ENCODE data around the gene CYB561D2. TPM values are rescaled to one million over a fixed set of nuclear protein-coding genes. Genes with fewer than 3 reads are reported as not detected.

CYB561D2 gene
- total RNA-seq, 1 experiment from 2014 or later = 19.3 TPM

DNA sequence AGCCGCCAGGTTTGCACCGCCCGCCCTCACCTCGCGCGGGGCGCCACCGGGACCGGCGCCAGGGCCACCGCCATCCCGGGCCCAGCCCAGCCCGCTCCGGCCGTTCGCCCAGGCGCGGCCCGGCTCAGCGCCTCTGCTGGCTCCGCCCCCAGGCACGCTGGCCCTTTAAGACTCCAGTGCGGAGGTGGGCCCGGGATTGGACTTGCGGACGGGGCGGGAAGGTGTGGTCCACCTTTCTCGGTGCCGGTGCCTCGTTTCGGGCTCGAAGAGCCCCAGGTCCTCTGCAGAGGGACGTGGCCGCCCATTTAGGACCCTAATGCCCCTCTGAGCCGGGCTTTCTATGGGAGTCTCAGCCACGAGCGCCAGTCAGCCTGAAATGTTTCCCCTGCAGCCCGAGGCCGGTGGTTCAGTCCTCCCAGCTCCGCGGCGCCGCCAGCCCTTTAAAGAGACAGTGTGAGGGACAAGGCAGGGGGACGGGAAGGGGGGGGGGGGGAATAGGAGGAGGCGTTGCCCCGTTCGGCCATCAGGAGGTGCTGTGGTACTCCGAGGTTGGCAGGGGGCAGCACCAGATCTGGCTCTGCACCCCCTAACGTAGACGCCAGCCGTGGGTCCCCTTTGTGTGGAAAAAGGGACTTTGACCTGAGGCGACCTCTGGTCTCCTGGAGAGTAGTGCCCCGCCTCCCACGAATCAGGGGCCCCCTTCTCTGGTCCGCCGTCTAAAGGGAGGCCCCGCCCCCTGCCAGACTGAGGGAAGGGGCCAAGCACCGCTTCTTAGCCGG lies 29.1 kb upstream of the CYB561D2 start:
- H3K27me3 ChIP-seq (ENCODE audit: insufficient read depth, low read depth) = no peaks in the 10 kb centered on the region
- peak overlapping the region; percentile 83 for H3K27ac ChIP-seq
- POLR2A ChIA-PET (ENCODE audit: unreplicated experiment) = interaction anchor here (0.7 to 1.0 kb wide), 2 partner anchors 22 to 29 kb away, joined by 5 to 7 read pairs; partner anchors contain the start of genes HYAL3 and NAA80
- H3K9me2 ChIP-seq (ENCODE audit: insufficient read depth) = no peaks in the 10 kb centered on the region
- H3K36me3 ChIP-seq (ENCODE audit: low read depth) = peaks cover 7% of the 10 kb centered on the region; the same call in 1 of the 2 replicates
- peak overlapping the region; percentile 91 for H3K4me2 ChIP-seq
- no TSS peak for BruUV-seq (replicated peaks)
- DNase-seq = peak; percentile 69 to 89
- CTCF ChIA-PET = interaction anchor here (0.5 to 1.1 kb wide), 6 partner anchors 18 to 1895 kb away, joined by 3 to 13 read pairs (median 4); partner anchors contain the start of gene HYAL1
- peaks cover 7% of the 10 kb centered on the region; the same call in 1 of the 2 replicates for H4K20me1 ChIP-seq (ENCODE audit: insufficient read depth)
- peak overlapping the region; percentile 69 for H3K4me3 ChIP-seq
- H3K4me1 ChIP-seq (replicated peaks; ENCODE audit: insufficient read depth) = peaks cover 31% of the 10 kb centered on the region
- H3K9me3 ChIP-seq (ENCODE audit: insufficient read depth, low read depth) = no peaks in the 10 kb centered on the region
- peaks cover 27% of the 10 kb centered on the region for H3K79me2 ChIP-seq (ENCODE audit: low read depth)
- intact Hi-C loops (cut with micrococcal nuclease; ENCODE audit: unreplicated experiment) = loop anchor here (1.0 kb wide), 1 partner anchor 29 kb away; the partner anchor contains the start of gene IFRD2
- TF ChIP-seq, protein P1, sequence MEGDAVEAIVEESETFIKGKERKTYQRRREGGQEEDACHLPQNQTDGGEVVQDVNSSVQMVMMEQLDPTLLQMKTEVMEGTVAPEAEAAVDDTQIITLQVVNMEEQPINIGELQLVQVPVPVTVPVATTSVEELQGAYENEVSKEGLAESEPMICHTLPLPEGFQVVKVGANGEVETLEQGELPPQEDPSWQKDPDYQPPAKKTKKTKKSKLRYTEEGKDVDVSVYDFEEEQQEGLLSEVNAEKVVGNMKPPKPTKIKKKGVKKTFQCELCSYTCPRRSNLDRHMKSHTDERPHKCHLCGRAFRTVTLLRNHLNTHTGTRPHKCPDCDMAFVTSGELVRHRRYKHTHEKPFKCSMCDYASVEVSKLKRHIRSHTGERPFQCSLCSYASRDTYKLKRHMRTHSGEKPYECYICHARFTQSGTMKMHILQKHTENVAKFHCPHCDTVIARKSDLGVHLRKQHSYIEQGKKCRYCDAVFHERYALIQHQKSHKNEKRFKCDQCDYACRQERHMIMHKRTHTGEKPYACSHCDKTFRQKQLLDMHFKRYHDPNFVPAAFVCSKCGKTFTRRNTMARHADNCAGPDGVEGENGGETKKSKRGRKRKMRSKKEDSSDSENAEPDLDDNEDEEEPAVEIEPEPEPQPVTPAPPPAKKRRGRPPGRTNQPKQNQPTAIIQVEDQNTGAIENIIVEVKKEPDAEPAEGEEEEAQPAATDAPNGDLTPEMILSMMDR (conservative IDR thresholded peaks at IDR 0.05) = peak; percentile 62
- no peak for TF ChIP-seq EZH2 (IDR thresholded peaks at IDR 0.05; ENCODE audit: low read depth)
- H3F3A ChIP-seq (ENCODE audit: insufficient read depth, low read depth) = peaks cover 28% of the 10 kb centered on the region
- H2AFZ ChIP-seq = peak overlapping the region; percentile 91

DNA sequence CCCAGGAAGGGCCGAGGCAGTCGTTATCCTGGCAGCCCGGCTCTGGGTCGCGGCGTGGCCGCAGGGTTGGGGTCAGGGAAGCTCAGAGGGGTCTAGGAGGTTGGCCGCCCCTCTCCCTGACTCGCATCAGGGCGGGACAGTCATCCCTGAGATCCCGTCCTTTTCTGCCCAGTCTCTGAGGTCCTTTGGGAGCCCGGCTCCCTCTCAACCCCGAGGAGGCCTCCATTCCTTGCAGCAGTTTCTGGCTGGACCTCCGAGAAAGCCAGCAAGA lies 28.6 kb upstream of the CYB561D2 start:
- Histone ChIP-seq H4K20me1 (ENCODE audit: insufficient read depth) (peaks cover 7% of the 10 kb centered on the region; the same call in 1 of the 2 replicates), H3K4me1 (replicated peaks; ENCODE audit: insufficient read depth) (peaks cover 29% of the 10 kb centered on the region), H3K36me3 (ENCODE audit: low read depth) (peaks cover 7% of the 10 kb centered on the region; the same call in 1 of the 2 replicates), H3K9me2 (ENCODE audit: insufficient read depth) (no peaks in the 10 kb centered on the region), H3K4me2 (peak overlapping the region; percentile 91; the same call in 1 of the 2 replicates), H3F3A (ENCODE audit: insufficient read depth, low read depth) (peaks cover 25% of the 10 kb centered on the region), H3K27ac (no peak overlapping the region), H3K9me3 (ENCODE audit: insufficient read depth, low read depth) (no peaks in the 10 kb centered on the region), H3K79me2 (ENCODE audit: low read depth) (peaks cover 33% of the 10 kb centered on the region), H3K4me3 (no peak overlapping the region), H2AFZ (no peak overlapping the region), H3K27me3 (ENCODE audit: insufficient read depth, low read depth) (no peaks in the 10 kb centered on the region)
- intact Hi-C loops (cut with micrococcal nuclease; ENCODE audit: unreplicated experiment) = no loop called here
- no peak for DNase-seq
- POLR2A ChIA-PET (ENCODE audit: unreplicated experiment) = no interaction called here
- TF ChIP-seq EZH2 (IDR thresholded peaks at IDR 0.05; ENCODE audit: low read depth) = no peak
- TF ChIP-seq, protein P1 (conservative IDR thresholded peaks at IDR 0.05) = 0 out of 2 replicates have a peak, but pooled peaks have one; percentile 12
- CTCF ChIA-PET = no interaction called here
- BruUV-seq (replicated peaks) = no TSS peak

DNA sequence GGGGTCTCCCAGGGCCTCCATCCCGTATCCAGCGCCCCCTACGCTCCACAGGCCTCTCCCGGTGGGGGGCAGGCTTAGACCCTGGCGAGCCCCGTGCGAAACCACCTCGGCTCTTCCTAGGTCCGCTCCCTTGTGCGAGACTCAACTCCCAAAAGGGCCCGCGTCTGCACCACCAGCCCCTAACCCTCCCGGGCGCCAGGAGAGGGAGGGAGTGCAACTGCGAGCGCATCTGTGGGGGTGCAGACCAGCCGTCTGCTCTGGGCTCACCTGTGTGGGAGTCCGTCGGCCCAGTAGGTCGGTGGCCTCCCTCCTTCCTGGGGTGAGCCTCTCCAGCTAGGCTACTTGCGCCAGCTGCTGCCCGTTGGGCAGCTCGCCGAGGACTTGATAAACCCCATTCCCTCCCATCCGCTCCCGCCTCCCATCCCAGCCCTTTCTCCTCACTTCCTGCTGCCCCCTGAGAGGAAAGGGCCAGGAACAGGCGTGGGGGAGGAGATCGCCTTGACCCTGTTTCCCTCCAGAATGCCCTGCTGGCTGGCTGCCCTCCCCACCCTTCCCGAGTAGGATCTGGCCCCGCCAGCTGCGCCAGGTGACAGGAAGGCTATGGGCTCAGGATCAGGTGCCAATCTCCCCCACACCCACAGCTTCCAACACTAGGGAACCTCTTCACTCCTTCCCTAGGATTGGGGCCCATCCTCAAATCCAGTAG lies 28.1 kb upstream of the CYB561D2 start, which contains the start of gene HYAL2:
Gene HYAL2, minus strand, starts transcription at position 360 of the 706 bp plus-strand sequence. CDS start 2,256 bp downstream, outside the sequence.
- H3K27me3 ChIP-seq (ENCODE audit: insufficient read depth, low read depth) = no peaks in the 10 kb centered on the region
- peak within 1 kb of the TSS; percentile 91 for H3K4me2 ChIP-seq
- peak within 1 kb of the TSS; percentile 83 for H3K27ac ChIP-seq
- peaks cover 20% of the 10 kb centered on the region for H3F3A ChIP-seq (ENCODE audit: insufficient read depth, low read depth)
- peaks cover 7% of the 10 kb centered on the region; the same call in 1 of the 2 replicates for H3K36me3 ChIP-seq (ENCODE audit: low read depth)
- intact Hi-C loops (cut with micrococcal nuclease; ENCODE audit: unreplicated experiment) = no loop called here
- no peak for DNase-seq
- peaks cover 4% of the 10 kb centered on the region; the same call in 1 of the 2 replicates for H4K20me1 ChIP-seq (ENCODE audit: insufficient read depth)
- H3K9me3 ChIP-seq (ENCODE audit: insufficient read depth, low read depth) = no peaks in the 10 kb centered on the region
- H3K79me2 ChIP-seq (ENCODE audit: low read depth) = peaks cover 37% of the 10 kb centered on the region
- H2AFZ ChIP-seq = peak within 1 kb of the TSS; percentile 91
- H3K4me3 ChIP-seq = peak within 1 kb of the TSS; percentile 69
- TF ChIP-seq, protein P1 (conservative IDR thresholded peaks at IDR 0.05) = no peak
- TF ChIP-seq EZH2 (IDR thresholded peaks at IDR 0.05; ENCODE audit: low read depth) = no peak
- POLR2A ChIA-PET (ENCODE audit: unreplicated experiment) = no interaction called here
- H3K4me1 ChIP-seq (replicated peaks; ENCODE audit: insufficient read depth) = peaks cover 24% of the 10 kb centered on the region
- no TSS peak for BruUV-seq (replicated peaks)
- CTCF ChIA-PET = interaction anchor here (1.1 kb wide), 1 partner anchor 50 kb away, joined by 7 read pairs; no protein-coding TSS in a partner anchor
- no peaks in the 10 kb centered on the region for H3K9me2 ChIP-seq (ENCODE audit: insufficient read depth)

Data from PC-9 (cell line).